PFSK-1 (cell line): Measurements from ENCODE around the gene SLC4A2.

Source experiments
- FOXP2 ChIP-seq: optimal IDR thresholded peaks from 2 replicates; pipeline ENCODE3; 2011; ENCODE audit warnings: borderline replicate concordance, control low read depth, inconsistent platforms; ENCODE audit not compliant: insufficient read depth; ENCODE audit errors: extremely low read length, extremely low read depth
- POLR2AphosphoS5 ChIP-seq: IDR thresholded peaks from 2 replicates; pipeline ENCODE4 v1.6.1; 2012; ENCODE audit warnings: low read depth, mild to moderate bottlenecking, control low read depth, low read length, moderate library complexity
- REST ChIP-seq, 2 experiments: IDR thresholded peaks; 2 replicates each; pipeline versions ENCODE4 v1.6.1 to v1.8.0; 2011 to 2012; ENCODE audit warnings: low read depth in 2 of 2, low read length in 2 of 2, control low read depth in 1 of 2, inconsistent platforms in 1 of 2, mild to moderate bottlenecking in 1 of 2, moderate library complexity in 1 of 2; ENCODE audit not compliant: insufficient read depth in 1 of 2
- SIN3A ChIP-seq: IDR thresholded peaks from 2 replicates; pipeline ENCODE4 v1.6.1; 2012; ENCODE audit warnings: mild to moderate bottlenecking, low read length, moderate library complexity, borderline replicate concordance; ENCODE audit not compliant: insufficient read depth
- TAF1 ChIP-seq: IDR thresholded peaks from 2 replicates; pipeline ENCODE4 v1.6.1; 2012; ENCODE audit warnings: low read length, control low read depth, borderline replicate concordance; ENCODE audit not compliant: insufficient read depth

The SLC4A2 gene

GRCh38 chr7:151095828-151096475 is 36.6 kb downstream of the SLC4A2 start:
- TF ChIP-seq TAF1 (no peak), REST (IDR thresholded peaks at IDR 0.05; ENCODE audit: insufficient read depth in 1 of 2, low read depth in 2 of 2, low read length in 2 of 2) (no peak), FOXP2 (no peak), POLR2AphosphoS5 (no peak), SIN3A (no peak)

GRCh38 chr7:151099486-151100211 is 40.3 kb downstream of the SLC4A2 start:
- TF ChIP-seq REST (IDR thresholded peaks at IDR 0.05; ENCODE audit: insufficient read depth in 1 of 2, low read depth in 2 of 2, low read length in 2 of 2) (no peak), POLR2AphosphoS5 (no peak), TAF1 (no peak), SIN3A (no peak), FOXP2 (no peak)

- TF ChIP-seq REST (IDR thresholded peaks at IDR 0.05; ENCODE audit: insufficient read depth in 1 of 2, low read depth in 2 of 2, low read length in 2 of 2) (no peak), POLR2AphosphoS5 (no peak), FOXP2 (no peak), TAF1 (no peak), SIN3A (no peak)
Measured at GRCh38 chr7:151100921-151101320, 41.5 kb downstream of the SLC4A2 start.

GRCh38 chr7:151101621-151102396 is 42.4 kb downstream of the SLC4A2 start:
- no peak for TF ChIP-seq FOXP2
- no peak for TF ChIP-seq REST (IDR thresholded peaks at IDR 0.05; ENCODE audit: insufficient read depth in 1 of 2, low read depth in 2 of 2, low read length in 2 of 2)
- no peak for TF ChIP-seq TAF1
- no peak for TF ChIP-seq SIN3A
